Fibroblast of skin of left biceps (primary cell): ENCODE results near the gene ITGA4.

Source experiments
- DNase-seq, 2 experiments: peaks; one replicate each; pipeline ENCODE4 v3.0.0-alpha.2; 2013; ENCODE audit warnings: low read depth in 2 of 2

ITGA4 gene

GRCh38 chr2:181458871-181459270, 1.7 kb downstream of the ITGA4 start:
- DNase-seq: no peak

- no peak for DNase-seq
These were observed 2.4 kb downstream of the ITGA4 start for GRCh38 chr2:181459621-181460021.

DNA sequence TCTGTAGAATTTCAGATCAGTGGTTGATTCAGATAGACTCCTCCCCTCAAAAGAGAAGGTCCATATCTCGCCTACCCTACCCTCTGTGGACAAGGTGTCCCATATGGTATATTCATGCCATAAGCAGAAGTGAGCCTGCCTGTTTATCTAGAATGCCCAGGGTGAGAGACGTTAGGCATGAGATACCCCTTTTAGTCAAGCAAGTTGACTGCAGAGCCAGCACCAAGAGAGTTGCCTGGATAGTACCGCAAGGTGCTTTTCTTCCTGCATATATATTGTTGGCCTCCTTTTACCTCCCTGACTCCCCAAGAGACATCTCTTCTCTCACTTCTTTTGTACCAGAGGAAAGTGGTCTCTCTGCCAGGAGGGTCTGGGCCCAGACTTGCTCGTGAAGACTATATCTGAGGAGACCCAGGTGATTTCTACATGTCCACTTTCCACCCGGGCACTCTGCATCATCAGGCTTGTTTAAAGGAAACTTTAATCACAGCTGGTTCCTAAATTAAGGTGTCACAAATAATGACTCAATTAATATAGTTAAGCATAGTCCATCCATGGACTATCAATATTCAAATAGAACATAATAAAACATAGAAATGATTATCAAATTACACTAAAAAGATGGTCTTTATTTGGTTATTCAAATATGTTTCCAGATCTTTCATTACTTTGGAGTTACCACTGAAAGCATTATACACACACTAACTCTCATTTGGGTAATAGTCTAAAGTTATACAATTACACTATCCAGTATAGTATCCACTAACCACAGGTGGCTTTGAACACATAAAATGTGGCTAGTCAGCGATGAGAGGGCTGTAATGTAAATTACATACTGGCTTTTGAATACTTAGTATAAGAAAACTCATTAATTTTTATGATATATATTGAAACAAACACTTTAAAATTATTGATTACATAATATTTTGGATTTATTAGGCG, 4.1 kb downstream of the ITGA4 start:
- DNase-seq: no peak

GRCh38 chr2:181462033-181462432, 4.8 kb downstream of the ITGA4 start:
- DNase-seq: no peak

DNA sequence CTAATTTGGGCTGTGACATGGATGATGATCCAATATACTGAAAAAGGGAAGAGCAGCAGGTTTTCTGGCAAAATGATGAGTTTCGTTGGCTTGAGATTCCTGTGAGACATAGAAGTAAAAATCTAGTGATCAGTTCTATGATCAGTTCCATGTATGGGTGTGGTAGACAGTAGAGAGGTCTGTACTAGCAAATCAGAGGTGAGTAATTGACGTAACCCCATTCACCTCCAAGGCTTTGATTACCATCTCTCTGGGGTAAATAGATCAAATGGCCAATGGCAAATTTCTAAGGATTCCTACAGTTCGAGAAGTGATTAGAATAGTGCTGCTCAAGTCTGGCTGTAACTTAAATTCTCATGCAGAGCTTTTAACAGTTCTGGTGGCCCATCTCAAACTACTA, 6.4 kb downstream of the ITGA4 start:
- no peak for DNase-seq

- no peak for DNase-seq
These were observed 7.8 kb downstream of the ITGA4 start for GRCh38 chr2:181464966-181465365.

DNA sequence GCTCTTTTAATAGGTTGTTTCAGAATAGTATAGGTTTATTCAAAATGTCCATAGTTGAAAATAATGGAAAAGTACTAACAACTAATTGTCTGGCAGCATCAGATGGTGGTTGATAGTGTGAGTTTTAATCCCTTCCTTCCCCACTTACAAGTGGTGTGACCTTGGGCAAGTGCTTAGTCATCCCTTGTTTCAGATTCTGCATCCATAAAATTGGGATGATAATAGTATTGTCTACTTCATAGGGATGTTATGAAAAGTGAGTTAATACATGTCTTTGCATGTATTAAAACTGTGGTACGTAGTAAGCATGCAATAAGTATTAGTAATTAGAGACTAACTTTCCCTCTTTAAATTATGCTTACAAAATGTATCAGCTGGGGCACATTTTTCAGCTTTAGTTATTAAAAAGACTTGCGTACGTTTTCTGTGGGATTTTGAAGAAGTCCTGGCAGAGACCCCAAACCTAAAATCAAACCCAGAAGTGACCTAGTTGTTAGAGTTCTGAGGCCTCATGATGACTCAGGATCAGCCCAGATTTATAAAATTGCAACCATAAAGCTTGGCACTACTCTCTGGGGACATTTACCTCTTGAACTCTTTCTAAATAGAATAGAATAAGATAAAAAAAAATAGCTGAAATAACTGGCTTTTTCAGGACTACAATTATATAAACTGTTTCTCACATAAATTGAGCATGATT, 8.6 kb downstream of the ITGA4 start:
- DNase-seq: peak; percentile 83 to 84

DNA sequence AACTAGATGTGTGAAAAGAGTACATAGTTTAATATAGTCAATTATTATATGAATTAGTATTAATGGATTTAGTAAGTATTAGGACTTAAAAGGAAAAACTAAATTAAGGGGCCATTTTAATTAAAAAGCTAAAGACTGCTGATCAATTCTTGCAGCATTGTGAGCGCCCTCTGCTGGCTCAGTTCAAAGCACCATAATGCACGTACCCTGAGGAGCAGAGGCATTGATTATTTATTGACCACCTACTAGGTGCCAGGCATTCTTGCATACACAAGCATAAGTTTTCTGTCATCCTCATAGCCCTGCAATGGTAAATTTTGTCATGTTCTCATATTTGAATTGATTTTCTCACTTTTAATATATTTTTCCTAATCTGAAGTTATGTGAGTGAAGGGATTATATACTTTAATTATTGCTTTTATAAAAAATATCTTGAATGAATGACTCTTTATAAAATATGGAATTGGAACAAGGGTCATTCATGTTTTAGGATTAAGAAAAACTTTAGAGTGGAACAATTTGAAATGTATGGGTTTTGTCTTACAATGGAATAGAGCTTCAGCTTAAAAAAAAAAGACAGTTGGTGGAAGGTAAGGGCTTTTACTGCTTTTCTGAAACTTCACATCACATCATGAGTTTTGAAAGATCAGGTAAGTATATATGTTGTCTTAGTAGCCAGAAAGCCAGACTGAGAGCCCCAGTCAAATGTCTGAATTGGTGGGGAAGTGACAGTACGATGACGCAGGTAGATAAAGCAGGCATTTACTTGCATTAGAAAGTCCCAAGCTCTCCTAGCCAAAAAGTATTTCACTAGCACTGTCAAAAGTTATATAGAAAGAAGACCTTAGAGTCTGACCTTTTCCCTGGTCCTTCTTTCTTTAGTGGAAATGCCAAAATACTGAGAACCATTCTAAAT, 9.7 kb downstream of the ITGA4 start:
- no peak for DNase-seq

DNA sequence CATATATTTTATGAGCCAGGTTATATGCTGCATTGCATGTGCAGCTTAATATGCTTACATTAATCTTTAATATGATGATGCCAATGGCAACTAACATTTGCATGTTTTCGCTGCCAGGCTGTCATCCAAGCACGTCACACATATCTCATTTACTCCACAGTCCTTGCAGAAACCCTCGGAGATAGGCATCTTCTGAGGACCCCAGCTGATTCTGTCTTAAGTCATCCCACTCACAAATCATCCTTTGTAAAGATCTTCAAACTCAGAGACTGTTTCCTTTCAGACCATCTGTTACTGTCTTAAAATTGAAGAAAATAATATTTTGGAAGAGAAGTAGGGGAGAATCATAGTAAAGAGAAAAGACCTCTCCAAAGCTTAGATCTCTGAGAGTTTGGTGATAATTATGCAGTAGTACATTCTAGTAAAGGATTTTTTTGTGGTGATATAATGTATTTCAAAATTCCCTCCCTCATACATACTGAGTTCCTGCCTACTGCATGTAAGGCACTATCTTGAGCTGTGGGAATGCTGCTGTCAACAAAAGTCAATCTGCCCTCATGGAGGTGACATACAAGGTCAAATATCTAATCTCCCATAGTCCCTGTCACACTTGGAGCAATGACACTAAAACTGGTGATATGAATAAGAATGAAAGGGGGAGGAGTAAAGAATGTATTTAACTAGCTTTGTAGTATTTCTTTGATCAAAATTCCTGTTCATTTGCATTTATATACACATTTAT, 11.0 kb downstream of the ITGA4 start:
- no peak for DNase-seq

DNA sequence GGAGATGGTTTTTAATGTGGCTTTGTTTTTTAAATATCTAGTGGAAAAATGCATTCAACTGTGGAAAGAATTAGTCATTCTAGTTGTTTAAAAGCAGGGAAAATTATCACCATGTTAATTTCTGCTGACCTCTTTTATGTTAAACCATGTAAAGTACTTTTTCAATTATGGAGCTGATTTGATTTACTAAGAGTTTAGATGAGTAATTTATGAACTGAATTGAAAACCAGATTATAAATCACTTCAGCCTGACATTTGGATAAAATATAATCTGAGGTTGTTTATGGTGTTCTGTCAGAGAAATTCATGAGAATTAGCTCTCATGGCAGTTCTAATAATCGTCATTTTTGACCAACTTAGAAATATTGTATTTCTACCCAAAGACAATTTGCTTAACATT, 11.6 kb downstream of the ITGA4 start:
- no peak for DNase-seq

- no peak for DNase-seq
These were observed 14.0 kb downstream of the ITGA4 start for GRCh38 chr2:181471226-181471625.

GRCh38 chr2:181471783-181472182, 14.6 kb downstream of the ITGA4 start:
- DNase-seq: no peak

DNA sequence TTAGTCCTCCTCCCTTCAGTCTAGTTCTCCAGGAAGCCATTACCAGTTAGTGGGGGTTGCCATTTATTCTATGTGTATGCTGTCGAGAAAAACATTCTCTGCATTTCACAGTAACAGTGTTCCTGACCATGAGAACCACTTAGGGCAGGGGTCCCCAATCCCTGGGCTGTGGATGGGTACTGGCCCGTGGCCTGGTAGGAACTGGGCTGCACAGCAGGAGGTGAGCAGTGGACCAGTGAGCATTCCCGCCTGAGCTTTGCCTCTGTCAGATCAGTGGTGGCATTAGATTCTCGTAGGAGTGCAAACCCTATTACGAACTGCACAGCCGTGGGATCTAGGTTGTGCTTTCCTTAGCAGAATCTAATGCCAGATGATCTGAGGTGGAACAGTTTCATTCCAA, 15.8 kb downstream of the ITGA4 start:
- DNase-seq: no peak

DNA sequence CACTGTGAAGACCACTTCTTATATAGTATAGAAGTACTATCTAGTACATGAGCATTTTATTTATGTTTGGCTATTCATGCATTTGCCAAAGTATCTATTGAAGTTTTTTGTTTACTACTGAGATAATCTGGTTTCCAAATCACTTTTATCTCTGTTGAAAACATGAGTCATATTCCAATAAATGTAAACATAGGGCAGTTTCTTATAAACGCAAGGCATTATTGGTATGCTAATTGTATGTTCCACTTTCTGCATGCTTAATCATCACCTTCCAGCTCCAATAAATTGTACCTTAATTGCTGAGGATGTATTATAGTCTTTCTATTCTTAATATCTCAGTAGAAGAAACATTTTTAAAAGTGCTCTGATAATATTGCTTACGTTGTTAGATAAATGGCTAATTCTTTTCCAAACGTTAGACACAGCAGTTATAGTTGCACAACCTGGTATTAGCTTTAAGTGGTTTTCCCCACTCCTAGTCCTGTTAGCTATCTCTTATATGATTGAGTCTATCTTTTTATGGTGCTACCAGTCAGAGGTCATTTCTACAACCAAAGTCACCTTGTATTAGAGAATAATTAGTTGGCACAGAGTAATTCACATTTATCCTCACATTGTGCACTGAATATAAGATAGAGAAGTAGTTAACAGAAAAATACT, 17.2 kb downstream of the ITGA4 start:
- no peak for DNase-seq

- DNase-seq: no peak
These were observed 26.0 kb downstream of the ITGA4 start for GRCh38 chr2:181483211-181483610.

GRCh38 chr2:181483876-181484275, 26.7 kb downstream of the ITGA4 start:
- DNase-seq: no peak

DNA sequence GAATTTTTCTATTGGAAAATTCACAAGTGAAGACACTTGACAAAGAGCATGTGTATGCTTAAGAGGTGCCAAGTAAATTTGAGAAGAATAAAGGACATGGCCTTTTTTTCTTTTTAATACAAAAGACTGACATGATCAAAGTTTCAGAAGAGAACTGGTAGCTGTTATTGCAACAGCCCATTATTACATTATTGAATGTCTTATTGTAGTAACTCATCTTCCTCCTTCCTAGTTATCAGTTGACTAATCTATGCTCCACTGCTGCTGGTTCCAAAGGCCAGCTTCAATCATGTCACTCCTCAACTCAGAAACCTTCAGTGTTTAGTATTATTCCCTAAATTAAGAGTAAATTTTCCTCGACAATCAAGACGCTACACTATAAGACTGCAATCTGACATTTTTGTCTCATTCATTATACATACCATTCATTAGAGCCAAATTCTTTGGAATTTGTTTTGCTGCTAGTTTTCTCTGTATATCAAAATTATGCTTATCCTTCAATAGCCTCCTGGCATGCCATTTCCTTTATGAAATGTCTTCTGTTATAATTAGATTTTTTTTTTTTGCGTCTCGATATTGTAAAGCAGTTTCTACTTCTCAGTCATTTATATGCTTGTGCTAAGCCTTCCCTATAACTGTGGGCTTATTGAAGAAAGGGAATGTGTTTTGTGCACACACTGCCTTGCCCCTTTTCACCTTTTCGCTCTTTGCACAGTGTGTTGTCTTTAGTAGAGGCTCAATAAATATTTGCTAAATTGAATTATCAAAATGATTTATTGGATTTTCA, 27.9 kb downstream of the ITGA4 start:
- no peak for DNase-seq

DNA sequence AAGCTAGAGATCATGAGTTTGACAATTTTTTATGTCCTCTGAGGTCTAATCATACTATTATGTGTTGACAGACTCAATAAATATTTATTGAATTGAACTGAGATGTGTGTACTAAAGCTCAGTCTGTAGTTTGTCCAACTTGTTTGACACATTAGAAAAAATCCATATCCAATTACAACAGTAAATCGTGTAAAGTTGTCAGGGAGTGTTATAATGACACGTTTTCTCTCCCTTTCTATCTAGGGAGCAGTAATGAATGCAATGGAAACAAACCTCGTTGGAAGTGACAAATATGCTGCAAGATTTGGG, 28.4 kb downstream of the ITGA4 start:
- DNase-seq: no peak

DNA sequence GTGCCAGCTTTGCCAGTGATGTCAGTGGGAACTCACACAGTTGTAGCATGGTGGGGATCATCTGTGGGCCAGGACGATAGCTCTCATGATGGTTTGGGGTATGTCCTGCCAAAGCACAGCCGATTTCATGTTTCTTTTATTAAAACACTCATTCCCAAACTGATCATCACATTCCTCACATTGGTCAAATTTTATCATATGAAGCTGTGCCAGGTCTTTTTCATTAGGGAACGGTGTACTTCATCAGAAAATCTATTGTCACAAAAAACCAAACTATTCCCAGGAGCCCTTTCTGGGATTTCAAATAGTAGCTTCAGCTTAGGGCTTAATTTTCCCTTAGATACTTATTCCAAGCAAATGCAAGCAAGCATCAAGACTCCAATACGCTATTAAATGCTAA, 42.0 kb downstream of the ITGA4 start:
- DNase-seq: no peak

DNA sequence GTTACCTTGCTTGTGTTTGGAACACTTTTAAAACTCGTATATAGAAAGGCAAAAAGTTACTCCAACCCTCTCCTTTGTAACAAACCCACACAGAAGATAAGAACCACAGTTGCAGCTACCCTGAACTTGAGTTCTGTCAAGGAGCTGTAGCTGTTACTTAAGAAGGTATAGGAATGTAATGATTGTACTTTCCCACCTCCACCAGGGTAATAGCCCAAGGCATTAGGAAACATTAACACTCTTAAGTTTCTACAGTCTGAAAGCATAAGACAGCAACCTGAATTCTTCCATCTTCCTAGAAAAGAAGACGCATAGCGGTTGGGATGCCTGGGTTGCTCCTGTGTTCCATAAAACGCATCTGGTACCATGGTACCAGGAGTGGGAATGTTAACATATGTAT, 43.0 kb downstream of the ITGA4 start:
- DNase-seq: no peak
